ENCODE results near the gene ANO6. TPM values are rescaled to one million over a fixed set of nuclear protein-coding genes. Genes with fewer than 3 reads are reported as not detected.

The ANO6 gene
- total and polyA plus RNA-seq, 4 donors: 8.7 to 102 (median 40.5) TPM

DNA sequence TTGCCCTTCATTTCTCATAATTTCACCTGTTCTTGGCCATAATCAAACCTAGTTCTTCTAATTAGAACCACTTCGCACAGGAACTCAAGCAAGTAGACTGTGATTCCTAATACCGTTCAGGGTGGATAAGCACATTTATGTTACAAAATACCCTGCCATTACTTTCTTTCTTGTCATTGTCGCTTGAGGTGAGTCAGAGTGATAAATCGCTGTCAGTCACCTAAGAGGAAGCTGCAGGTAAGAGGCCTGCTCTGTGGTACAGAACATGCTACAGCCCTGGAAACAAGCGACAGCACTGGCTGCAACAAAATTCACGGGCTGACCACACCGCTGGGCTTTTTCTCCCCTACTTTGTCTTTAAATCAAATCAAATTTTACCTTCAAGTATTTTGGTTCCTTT lies 218.2 kb downstream of the ANO6 start:
- no peak for TF ChIP-seq CTCF (IDR thresholded peaks at IDR 0.05; ENCODE audit: control extremely low read depth, extremely low read depth)
- WGBS, 2 donors: 90% methylated on average over 7 of the region's 7 CpGs

GRCh38 chr12:45435945-45436710 lies 220.2 kb downstream of the ANO6 start:
- H3K27me3 ChIP-seq (ENCODE audit: control insufficient read depth in 3 of 3, insufficient read depth in 3 of 3, low read length in 2 of 3): no peaks in the 10 kb centered on the region
- no peak overlapping the region for H3K9ac ChIP-seq (ENCODE audit: insufficient read depth in 1 of 2, low read length in 2 of 2)
- TF ChIP-seq CTCF (IDR thresholded peaks at IDR 0.05; ENCODE audit: control extremely low read depth, extremely low read depth): no peak
- peak in 1 of 3 donors; percentile 5 for DNase-seq
- H3K36me3 ChIP-seq (ENCODE audit: control insufficient read depth in 4 of 4, insufficient read depth in 4 of 4, low read length in 4 of 4): peaks cover 0 to 2% (median 0%) of the 10 kb centered on the region in 4 donors
- H3K9me3 ChIP-seq (ENCODE audit: control insufficient read depth in 4 of 4, insufficient read depth in 3 of 4, low read length in 3 of 4): peaks cover 0 to under 1% (median 0%) of the 10 kb centered on the region in 4 donors
- WGBS, 2 donors: 87 to 91% methylated on average over 3 of the region's 3 CpGs
- H3K4me1 ChIP-seq (ENCODE audit: control insufficient read depth in 5 of 5, insufficient read depth in 5 of 5, low read length in 5 of 5): peaks cover 0 to 2% (median 0%) of the 10 kb centered on the region in 5 donors
- H3K27ac ChIP-seq (ENCODE audit: low read depth in 1 of 2, low read length in 1 of 2): no peak overlapping the region
- H3K4me3 ChIP-seq: no peak overlapping the region
- ATAC-seq (ENCODE audit: insufficient read depth, low FRiP score): no peak

More for the DNA sequence above, 218.2 kb downstream of the ANO6 start:
- DNase-seq (no peak), ATAC-seq (ENCODE audit: insufficient read depth, low FRiP score) (no peak)
- Histone ChIP-seq H3K4me3 (no peak overlapping the region), H3K36me3 (ENCODE audit: control insufficient read depth in 4 of 4, insufficient read depth in 4 of 4, low read length in 4 of 4) (peaks cover under 1 to 8% (median 5%) of the 10 kb centered on the region in 4 donors), H3K9me3 (ENCODE audit: control insufficient read depth in 4 of 4, insufficient read depth in 3 of 4, low read length in 3 of 4) (no peaks in the 10 kb centered on the region), H3K9ac (ENCODE audit: insufficient read depth in 1 of 2, low read length in 2 of 2) (no peak overlapping the region), H3K27me3 (ENCODE audit: control insufficient read depth in 3 of 3, insufficient read depth in 3 of 3, low read length in 2 of 3) (no peaks in the 10 kb centered on the region), H3K4me1 (ENCODE audit: control insufficient read depth in 5 of 5, insufficient read depth in 5 of 5, low read length in 5 of 5) (peaks cover 0 to 2% (median 0%) of the 10 kb centered on the region in 5 donors), H3K27ac (ENCODE audit: low read depth in 1 of 2, low read length in 1 of 2) (no peak overlapping the region)

GRCh38 chr12:45439039-45439438 lies 223.1 kb downstream of the ANO6 start:
- H3K27ac ChIP-seq (ENCODE audit: low read depth in 1 of 2, low read length in 1 of 2): no peak overlapping the region
- no peak for DNase-seq
- no peaks in the 10 kb centered on the region for H3K36me3 ChIP-seq (ENCODE audit: control insufficient read depth in 4 of 4, insufficient read depth in 4 of 4, low read length in 4 of 4)
- H3K4me3 ChIP-seq: peak overlapping the region; percentile 9
- H3K9ac ChIP-seq (ENCODE audit: insufficient read depth in 1 of 2, low read length in 2 of 2): no peak overlapping the region
- H3K27me3 ChIP-seq (ENCODE audit: control insufficient read depth in 3 of 3, insufficient read depth in 3 of 3, low read length in 2 of 3): no peaks in the 10 kb centered on the region
- H3K4me1 ChIP-seq (ENCODE audit: control insufficient read depth in 5 of 5, insufficient read depth in 5 of 5, low read length in 5 of 5): peaks cover 0 to 2% (median 0%) of the 10 kb centered on the region in 5 donors
- TF ChIP-seq CTCF (IDR thresholded peaks at IDR 0.05; ENCODE audit: control extremely low read depth, extremely low read depth): no peak
- 89 to 95% methylated on average over 4 of the region's 4 CpGs for WGBS, 2 donors
- no peak for ATAC-seq (ENCODE audit: insufficient read depth, low FRiP score)
- H3K9me3 ChIP-seq (ENCODE audit: control insufficient read depth in 4 of 4, insufficient read depth in 3 of 4, low read length in 3 of 4): peaks cover 0 to 6% (median 2%) of the 10 kb centered on the region in 4 donors
